Renal cortex interstitium (tissue), 11 donors: ENCODE measurements around the gene SLC35A2. TPM values are rescaled to one million over a fixed set of nuclear protein-coding genes. Genes with fewer than 3 reads are reported as not detected.

Experiments
- DNase-seq, 11 donors: peaks; one replicate each; pipeline ENCODE4 v3.0.0-alpha.2; 2013; ENCODE audit warnings: low read depth in 9 of 11, low spot score in 4 of 11; ENCODE audit errors: extremely low read depth in 1 of 11
- polyA plus RNA-seq, 3 donors: library from polyadenylated mRNA; unstranded; fragments of 120-200 nt; gene quantifications; one replicate each; pipeline ENCODE4 v1.2.1, GENCODE V29; 2013; ENCODE audit not compliant: insufficient read length in 3 of 3

The SLC35A2 gene
- polyA plus RNA-seq, 3 donors, result 30.0 to 33.7 (median 33.6) TPM

DNA sequence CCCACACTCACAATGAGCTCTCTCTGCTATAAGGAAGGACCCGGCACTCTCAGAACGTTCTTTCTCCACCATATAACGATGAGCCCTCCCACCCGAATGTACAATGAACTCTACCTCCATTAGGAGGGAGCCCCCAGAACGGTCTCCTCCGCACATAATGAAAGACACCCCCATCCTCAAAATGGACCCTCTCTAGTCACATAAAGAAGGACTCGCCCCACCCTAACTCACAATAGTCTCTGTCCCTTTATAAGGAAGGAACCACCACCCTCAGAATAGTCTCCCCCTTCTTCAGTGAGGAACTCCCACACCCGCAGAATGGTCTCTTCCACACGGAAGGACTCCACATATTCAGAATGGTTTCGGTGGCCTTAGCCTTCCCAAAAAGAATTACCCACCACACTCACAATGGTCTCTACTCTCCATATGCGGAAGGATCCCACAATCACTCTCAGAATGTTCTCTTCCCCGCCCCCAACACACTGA is 477 bp downstream of the SLC35A2 start:
- peak in 1 of 11 donors; percentile 8 for DNase-seq

GRCh38 chrX:48909703-48910294 is 1.6 kb downstream of the SLC35A2 start:
- no peak for DNase-seq

DNA sequence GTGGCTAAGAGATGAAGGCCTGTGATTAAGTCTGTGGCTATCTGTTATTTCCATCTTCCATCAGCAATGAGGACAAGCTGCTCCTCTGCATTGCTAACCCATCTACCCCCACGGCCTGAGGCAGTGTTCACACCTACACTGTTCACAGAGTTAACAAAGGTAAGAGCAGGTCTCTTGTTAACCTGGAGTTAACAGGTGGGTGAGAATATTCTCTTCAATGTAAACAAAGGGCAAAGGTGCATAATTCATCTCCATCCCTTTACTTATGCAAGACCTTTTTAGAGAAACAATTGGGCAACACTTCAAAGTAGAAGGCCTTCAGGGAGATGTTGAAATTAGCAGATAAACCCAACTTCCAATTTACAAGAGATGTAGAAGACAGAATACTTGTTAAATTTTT is 2.8 kb downstream of the SLC35A2 start:
- no peak for DNase-seq

DNA sequence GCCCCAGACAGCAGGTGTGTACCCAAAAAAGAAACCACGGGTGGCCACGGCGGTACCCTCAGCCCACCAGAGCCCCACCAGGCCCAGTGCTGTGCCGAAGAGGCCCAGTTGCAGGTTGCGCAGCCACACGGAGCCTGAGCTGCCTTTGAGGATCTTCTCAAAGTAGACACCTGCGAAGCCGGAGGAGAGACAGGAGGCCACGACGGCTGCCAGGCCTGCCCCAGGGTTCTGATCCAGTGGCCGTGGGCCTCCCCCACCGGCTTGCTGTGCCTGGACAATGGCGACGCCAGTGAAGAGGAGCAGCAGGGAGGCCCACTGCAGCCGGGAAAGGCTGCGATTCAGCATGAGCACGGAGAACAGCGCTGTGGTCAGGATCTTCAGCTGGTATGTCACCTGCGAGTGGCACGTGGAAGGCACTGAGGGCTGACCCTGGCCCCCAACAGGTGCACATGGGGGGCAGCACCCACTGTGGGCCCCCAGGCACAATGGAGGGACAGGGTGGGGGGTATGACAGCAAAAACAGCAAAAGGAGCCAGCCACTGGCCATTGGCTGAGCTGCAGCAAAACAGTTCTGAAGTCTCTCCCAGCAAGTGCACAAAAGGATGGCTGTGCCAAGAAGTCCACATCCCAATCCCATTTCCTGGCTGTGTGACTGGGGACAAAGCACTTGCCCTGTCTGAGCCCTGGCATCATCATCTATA is 6.2 kb downstream of the SLC35A2 start:
- DNase-seq, result no peak

DNA sequence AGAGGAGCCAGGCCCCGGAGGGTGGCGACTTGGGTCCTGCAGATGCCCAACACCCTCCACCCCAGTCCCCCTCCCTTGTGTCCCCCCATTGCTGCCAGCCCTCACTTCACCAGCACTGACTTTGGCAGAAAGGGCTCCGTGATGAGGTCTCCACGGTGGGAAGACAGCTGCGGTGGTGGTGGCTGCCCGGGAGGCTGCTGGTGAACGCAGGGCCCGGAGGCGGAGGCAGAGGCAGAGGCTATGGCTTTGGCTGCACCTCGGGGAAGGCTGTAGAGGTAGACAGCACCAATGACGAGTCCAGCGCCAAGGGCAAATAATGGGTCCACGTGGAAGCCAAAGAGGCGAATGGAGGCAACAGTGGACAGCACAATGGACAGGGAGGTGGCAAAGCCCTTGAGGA is 6.8 kb downstream of the SLC35A2 start:
- no peak for DNase-seq

GRCh38 chrX:48904180-48904579 is 7.3 kb downstream of the SLC35A2 start:
- no peak for DNase-seq

DNA sequence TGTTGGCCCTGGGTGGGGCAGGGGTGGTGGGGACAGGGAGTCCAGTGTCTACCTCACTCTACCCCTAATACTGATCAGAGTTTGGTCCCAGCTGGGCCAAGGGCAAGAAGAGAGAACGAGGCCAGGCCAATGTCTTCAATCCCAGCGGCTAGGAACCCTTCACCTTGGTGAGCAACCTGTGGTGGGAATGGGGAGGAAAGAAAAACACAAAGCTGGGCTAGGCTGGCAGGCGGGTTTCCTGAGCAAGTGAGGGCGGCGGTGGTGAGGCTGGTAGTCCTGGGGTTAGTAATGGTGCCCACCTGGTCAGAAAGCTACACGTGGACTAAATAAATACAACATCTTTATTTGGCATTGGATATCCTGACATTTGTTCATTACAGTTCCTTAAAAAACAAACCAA is 8.2 kb downstream of the SLC35A2 start:
- no peak for DNase-seq

DNA sequence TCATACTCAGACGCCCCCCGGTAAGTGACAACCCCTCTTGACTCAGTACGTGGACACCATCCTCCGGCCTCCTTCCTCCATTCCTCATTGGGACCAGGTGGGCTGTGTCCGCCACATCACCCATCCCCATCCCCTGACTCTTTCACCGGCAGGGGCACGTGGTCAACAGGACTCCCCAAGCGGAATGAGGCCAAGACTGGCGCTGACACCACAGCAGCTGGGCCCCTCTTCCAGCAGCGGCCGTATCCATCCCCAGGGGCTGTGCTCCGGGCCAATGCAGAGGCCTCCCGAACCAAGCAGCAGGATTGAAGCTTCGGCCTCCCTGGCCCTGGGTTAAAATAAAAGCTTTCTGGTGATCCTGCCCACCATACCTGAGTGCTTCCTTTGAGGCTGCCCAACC is 8.7 kb downstream of the SLC35A2 start:
- DNase-seq, result no peak

DNA sequence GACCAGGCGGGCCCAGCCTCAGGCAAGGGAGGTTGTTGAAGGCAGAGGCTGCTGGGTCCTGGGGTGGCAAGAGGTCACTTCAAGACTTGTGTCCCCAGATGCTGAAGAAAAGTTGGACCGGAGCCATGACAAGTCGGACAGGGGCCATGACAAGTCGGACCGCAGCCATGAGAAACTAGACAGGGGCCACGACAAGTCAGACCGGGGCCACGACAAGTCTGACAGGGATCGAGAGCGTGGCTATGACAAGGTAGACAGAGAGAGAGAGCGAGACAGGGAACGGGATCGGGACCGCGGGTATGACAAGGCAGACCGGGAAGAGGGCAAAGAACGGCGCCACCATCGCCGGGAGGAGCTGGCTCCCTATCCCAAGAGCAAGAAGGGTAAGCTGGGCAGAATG is 9.3 kb downstream of the SLC35A2 start:
- no peak for DNase-seq

- DNase-seq, result no peak
Measured at GRCh38 chrX:48901069-48901468, 10.4 kb downstream of the SLC35A2 start.

- no peak for DNase-seq
Measured at GRCh38 chrX:48899078-48899410, 12.4 kb downstream of the SLC35A2 start.

GRCh38 chrX:48897625-48898306 is 13.7 kb downstream of the SLC35A2 start, which contains the start of the genes PQBP1 and TIMM17B:
Gene PQBP1, plus strand, starts transcription at chrX:48897930. Its CDS starts 580 bp downstream, at chrX:48898510.
Gene TIMM17B, minus strand, starts transcription at chrX:48897768. Its CDS starts 19 bp downstream, at chrX:48897749.
- DNase-seq, result peak in 10 of 11 donors; percentile 78 to 93 (median 84)

- peak in 4 of 11 donors; percentile 47 to 67 (median 62) for DNase-seq
Measured at GRCh38 chrX:48897157-48897624, 14.3 kb downstream of the SLC35A2 start.

DNA sequence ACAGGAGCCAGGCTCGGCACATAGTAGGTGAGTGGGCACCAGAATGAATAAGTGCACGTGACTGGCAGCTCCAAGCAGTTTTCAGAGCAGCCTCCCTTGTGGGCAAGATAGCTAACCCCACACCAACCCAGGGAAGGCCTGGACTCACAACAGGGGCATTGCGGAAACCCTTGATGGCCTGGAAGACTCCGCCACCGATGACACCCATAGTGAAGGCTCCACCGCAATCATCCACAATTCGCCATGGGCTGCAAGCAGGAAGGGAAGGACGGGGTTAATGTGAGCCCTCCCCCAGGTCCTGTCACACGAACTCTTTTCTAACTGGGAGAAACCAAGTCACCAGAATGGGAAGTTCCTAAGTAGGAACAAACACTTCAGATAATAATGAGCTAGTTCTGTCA is 14.8 kb downstream of the SLC35A2 start:
- DNase-seq, result peak in 1 of 11 donors; percentile 9

DNA sequence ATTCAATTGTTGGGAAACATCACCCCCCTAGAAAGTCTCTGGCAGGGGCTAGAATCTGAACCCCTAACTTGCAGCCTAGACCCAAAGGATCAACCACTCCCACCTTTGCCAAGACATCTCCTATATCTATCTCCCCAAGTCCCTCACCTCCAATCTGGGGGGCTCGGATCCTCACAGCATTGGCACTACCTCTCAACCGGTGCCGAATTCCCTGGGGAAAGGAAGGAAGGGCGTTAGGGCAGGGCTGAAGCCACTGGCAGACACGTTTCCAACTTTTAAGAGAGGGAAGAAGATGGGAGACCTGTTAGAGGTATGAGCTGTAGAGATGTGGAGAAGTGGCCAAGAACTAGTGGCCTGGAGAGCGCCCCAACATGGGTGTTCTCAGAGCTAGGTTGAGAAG is 16.6 kb downstream of the SLC35A2 start:
- no peak for DNase-seq

DNA sequence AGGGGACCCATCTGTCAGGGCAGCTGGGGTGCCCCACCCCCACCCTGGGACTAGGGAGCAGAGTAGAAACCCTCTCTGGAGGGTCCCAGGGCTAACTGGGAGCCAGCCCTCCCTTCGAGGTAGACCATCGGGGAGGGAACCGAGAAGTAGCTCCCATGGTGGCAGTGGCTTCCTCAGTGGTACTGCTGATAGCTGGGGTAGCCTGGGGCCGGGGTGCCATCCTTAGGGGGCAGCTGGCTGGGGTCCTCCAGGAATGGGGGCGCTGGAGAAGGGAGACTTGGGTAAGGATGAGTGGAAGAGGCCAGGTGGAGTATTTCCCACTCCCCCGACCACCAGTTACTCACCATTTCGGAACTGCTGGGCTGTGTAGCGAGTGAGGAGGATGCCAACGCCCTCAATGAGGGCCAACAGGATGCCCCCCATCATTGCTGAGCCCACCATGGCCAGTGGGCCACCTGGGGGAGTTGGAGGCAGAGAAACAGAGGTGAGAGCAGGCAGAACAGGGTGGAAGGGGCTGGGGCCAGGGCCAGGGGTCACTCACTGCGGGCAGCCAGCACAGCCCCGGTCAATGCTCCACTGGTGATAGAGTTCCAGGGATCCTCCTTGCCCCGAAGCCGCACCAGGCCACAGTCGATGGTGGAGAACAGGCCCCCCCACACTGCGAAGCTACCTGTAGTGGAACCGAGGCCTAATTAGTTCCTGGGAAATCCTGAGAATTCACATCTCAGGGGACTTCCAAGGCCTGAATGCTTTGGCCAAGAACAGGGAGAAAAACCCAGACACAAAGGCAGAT is 17.7 kb downstream of the SLC35A2 start:
- no peak for DNase-seq

GRCh38 chrX:48892896-48893295 is 18.6 kb downstream of the SLC35A2 start:
- DNase-seq, result no peak

DNA sequence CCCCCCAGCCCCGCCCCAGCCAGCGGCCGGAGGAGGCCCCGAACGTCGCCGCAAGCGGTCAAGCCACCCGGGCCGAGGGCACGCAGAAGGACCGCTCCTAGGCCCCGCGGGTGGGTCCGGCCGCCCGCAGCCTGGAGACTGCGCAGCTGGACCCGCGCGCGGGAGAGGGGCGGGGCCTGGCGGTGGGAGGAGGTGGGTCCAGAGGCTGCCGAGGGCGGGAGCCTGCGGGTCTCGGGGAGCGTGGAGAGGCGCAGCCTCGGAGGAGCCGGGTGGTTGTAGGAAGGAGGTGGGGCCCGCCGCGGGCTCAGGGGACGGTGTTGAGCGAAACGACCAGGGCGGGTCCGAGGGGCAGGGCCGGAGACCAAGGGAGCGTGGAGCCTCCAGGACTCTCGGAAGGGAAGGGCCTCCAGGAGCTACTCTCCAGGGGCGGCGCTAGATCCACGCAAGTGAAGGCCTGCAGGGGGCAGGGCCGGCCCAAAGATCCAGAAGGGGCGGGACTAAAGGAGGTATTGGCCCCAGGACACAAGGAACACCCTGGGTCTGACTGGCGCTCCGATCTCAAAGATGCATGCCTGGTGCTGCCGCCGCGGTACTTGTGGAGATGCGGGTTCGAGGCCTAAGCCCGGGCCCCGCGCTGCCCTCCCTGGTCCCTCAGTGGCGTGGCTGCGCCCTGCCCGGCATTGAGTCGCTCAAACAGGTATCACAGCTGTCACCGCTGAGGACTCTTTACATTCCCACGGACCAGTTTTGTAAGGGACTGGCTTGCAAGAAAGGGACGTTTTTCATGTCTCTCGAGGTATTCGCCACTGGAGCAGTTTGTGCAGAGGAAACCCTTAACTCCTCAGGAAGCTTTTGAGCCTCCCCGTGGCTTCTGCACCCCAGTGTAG is 19.8 kb downstream of the SLC35A2 start:
- peak in 9 of 11 donors; percentile 39 to 79 (median 64) for DNase-seq
